HG03280 (cell line): ENCODE data around the gene PRKCE.

ENCODE experiments used
- ATAC-seq: cut with Tn5 transposase; IDR thresholded peaks from one replicate; pipeline ENCODE4 v1.9.1; 2021; ENCODE audit warnings: mild to moderate bottlenecking, moderate library complexity; ENCODE audit not compliant: unreplicated experiment

The PRKCE gene

DNA sequence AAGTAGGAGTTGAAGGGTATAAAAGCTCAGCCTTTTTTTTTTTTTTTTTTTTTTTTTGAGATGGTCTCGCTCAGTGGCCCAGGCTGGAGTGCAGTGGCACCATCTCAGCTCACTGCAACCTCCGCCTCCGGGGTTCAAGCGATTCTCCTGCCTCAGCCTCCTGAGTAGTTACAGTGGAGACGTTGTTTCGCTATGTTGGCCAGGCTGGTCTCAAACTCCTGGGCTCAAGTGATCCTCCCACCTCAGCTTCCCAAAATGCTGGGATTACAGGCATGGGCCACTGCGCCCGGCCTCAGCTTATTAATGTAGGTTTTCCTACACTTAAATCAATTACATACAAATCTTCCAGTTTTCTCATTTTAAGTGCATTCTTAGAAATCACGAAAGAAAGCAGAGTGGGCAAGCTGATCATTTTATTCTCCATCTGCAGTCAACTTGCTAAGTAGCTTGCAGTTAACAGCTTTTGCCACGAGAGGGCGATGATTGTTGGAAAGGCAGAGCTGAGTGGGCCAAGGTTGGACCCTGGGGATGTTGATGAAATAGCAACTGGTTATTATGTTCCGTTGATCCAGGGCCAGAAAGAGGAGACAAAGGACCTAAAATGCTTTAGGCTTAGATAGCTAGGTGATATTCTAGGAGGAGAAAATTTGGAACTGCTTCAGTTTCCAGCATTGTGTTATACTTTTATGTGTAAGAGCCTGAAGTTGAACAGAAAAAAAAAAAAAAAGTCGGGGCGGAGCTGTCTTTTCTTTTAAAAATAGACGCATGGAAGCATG is 411.4 kb downstream of the PRKCE start:
- ATAC-seq, result no peak

DNA sequence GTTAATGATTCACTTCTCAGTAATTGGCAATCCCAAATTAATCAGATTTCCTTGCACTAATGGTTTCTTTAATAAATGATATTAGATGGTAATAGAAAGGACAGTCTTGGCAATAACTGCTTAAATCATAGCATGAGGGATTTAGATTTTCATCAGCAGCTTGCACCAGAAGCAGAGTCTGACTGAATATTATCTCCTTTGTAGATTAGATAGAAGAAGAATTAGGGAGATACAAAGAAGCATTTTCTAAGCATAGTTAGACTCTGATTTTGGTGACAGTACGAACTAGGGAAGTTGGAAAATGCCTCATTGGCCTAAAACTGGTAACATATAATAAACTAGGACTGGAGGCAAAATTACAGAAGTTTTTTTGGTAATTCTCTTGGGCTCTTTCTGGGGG is 412.9 kb downstream of the PRKCE start:
- no peak for ATAC-seq

DNA sequence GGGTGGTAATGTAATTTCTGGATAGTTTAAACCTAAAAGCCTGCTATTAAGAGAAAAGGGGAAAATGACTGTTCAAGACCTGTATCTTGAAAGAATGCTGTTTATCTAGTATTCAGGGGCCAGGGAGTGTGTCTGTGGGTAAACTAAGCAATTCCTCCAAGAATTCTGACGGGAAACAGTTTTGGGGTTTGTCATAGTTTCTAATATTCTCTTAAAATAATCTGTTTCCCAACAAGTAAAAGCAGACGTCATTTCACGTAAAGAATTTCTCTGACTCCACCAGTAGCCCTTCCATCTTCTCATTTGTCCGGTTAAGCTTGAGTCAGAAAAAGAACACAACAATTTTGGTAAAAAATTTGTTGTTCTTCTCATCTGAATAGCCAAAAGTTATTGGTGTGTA is 413.7 kb downstream of the PRKCE start:
- no peak for ATAC-seq

DNA sequence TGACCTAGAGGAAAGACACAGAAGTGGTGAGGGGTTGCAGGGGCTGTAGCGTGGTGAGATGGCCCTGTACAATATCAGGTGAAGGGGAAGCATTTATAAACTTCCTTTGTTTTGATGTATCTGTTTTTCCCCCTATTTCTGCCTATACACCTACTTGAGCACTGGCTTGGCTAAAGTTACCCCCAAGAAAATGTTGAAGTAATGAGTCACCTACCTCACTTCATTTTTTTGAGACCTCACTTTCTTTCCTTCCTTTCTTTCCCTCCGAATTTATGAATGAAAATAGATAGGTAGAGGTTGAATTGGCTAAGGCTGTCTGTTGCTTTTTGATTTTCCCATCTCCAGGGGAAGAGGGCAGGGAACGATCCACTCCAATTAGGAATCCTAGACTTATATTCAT is 414.6 kb downstream of the PRKCE start:
- ATAC-seq, result no peak

DNA sequence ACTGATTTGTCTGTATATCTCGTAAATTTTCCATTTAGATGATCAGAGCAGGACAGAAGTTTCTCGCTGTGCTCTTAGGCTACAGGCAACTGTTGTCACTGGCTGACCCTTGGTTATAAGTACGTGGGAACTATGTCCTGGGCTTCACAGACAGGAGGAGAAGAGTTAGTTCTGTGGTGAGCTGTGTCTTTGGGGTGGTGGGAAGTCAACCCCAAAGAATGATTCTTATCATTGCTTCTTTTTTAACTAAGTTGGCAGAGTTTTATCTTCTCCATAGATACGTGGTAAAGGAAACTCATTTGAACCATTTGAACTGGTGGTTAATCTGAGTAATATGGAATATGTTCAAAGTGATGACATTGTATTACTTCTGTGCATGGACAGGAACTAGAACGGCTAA is 415.1 kb downstream of the PRKCE start:
- ATAC-seq, result no peak

DNA sequence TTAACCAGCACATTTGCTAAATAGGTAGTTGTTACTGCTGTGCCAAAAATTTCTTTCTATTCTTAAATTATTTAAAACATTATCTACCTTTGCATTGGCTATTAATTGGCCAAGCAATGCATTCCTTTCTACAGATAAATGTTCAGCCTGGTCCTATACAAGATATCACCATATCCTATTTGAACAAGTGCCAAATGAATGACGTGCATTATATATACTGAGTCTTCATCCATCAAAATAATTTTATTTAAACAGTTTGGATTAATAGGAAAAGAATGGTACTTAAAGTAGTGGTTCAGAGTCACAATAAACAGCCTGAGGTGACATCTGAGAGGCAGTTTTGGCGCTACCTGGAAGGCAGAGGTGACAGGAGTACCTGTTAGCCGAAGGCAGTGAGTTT is 415.6 kb downstream of the PRKCE start:
- ATAC-seq, result no peak

DNA sequence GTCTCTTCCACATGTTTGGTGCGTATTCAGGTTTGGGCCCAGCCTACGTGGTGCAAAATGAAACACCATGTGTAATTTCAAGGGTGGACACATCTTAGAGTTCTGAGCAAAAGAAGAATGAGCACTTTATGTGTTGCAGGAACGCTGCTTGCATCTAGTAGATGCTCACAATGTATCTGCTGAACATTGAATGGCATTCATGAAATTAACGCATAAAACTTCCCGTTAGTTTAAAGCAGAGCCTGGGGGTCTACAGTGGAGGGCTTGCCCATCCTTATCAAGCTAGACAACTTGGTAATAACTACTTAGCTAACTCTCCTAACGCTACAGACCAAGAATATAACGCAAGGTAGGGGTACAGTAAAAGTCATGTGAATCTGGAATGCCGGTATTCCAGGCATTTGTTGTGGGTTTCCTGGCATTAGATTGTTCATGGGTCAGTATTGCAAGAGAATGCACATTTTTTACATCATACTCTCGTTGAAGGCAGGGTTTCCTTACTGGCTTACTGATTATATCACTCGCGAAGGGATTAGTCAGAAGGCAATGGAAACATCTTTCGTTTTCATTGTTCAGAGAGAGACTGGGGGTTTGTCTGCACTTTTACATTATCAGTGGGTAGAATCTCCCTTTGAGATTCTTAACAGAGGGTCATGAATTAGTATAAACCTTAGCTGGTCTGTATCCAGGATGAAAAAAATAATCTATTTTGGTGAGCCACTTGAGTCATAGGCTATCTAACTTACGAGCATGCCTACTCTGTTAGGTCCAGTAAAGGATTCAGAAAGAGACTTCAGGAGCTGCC is 416.2 kb downstream of the PRKCE start:
- no peak for ATAC-seq

DNA sequence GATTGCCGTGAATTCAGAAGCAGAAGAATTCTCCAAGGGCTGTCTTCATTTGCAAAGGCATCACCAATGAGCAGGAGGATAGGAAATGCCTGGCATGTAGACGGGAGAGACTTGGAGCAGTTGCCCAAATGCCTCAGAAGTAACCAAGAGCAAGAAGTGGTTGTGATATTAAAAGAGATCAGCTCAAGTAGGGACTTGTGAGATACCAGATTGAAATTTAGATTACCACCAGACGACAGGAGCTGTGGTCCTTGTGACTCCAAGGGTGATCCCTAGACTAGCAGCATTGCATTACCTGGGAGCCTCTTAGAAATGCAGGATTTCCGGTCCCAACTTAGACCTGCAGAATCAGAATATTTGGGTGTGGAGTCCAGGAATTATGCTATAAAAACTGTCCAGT is 417.2 kb downstream of the PRKCE start:
- ATAC-seq, result no peak

DNA sequence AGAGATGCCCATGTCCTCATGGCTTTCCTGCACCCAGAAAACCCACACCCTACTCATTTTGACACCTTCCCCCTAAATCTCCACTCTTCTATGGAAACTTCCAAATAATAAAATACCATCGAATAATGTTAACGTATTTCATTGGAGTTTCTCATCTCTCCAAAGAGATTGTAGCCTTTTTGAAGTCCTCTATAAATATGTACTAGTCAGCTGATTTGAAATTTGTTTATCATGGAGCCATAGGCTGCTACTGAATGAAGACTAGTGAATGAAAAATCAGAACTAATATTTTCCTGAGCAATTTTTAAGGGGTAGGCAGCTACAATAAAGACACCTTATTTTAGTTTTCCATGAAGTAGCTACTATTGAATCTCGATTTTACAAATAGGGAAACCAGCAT is 419.6 kb downstream of the PRKCE start:
- ATAC-seq, result no peak

DNA sequence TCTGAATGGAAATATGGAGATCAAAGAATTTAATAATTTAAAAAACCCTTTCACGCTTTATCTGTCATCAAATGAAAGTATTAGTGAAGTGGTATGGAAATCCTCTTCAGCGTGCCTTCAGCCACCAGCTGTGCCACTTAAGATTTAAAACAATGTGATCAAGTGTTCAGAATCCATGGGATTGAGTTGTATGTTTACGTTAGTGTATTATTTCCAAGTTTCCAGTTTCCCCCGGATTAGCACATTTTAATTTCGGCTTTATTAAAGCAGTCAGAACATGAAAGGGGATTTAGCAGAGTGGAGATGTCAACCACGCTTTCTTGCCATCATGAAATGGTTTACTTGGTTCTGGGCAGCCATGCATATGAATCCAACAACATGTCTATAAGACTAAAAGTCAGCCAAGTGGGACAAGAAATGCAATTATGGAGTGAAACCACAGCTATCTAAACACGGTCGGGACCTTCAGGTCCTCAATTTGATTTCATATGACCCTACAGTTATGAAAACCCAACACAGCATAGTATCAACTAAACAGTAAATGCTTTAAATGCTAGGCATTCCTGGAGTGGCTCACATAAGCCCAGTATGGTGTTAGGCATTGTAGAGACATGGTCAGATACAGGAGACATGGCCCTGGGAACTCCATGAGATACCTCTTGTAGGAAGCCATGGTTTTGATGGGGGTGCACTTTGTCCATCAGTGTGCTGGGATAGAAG is 420.8 kb downstream of the PRKCE start:
- ATAC-seq, result no peak

DNA sequence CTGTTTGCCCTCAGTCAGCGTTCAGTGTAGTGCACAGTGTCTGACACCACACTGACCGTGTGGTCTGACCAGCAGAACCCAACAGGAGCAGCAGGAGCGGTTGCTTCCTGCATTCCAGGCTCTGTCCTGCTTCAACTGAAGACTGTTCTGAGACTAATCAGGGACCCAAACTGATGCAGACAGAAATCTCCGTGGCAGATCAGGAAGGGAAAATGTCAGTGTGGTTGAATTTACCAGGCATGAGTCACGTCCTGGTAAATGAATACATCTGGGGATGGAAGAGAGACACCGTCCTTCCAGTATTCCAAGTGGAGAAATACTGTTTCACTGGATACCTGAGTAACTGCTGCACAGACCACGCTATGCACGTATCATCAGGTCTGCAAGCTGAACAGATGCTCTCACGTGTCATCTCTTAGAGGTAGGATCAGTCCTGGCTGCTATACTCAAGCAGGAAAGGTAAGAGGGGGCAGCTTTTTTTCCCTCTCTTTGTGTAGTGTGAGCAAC is 422.1 kb downstream of the PRKCE start:
- no peak for ATAC-seq

DNA sequence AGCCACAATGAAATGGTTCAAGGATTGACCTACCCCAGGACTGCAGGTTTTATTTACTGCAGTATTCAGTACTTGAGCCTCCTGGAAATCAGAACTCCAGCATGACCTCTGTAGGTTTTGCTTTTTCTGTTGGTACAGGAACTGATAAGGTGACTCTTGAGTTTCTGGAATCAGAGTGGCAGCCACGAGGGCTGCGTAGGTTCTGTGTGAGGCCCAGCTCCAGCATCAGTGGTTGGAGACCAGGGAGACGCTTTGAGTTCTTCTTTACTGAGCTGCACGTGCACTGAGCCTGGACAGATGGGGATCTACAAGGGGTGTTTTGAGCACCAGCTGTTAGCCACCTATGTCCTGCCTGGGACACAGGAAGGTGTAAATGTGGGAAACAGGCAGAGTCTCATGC is 423.0 kb downstream of the PRKCE start:
- ATAC-seq, result no peak

DNA sequence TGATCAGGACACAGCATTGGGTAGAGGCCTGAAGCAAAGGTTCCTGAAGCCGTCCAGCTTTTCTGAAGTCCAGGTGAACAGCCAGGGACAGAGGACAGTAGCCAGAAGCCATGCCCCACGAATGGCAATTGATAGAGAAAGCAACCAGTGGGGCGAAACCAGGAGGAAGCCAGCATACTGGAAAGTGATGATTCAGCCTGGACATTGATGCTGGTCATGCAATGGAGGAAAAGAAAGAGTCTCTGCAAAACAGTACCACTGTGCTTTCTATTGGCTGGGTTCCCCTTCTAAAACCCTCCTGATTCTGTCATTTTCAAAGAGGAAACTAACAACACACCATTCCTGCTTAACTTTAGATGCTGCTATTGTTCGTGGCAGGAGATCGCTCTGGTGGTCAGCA is 424.4 kb downstream of the PRKCE start:
- ATAC-seq, result no peak

DNA sequence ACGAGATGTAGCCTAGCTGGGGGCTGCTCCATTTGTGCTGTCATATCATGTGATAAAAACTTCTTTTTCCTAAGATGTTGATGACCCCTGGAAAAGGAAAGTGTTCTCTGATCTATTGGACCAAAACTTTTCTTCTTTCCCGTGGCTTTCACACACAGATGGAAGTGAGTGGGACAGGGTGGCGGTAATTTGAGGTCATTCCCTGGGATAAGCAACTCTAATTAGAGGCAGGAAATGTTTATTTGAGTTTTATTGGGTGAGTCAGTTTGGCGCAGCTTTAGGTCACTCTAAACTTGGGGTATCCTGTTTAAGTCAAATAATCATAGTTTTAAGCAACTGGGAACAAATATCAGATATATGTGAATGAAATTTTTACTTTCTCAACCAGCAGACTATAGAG is 424.8 kb downstream of the PRKCE start:
- no peak for ATAC-seq

DNA sequence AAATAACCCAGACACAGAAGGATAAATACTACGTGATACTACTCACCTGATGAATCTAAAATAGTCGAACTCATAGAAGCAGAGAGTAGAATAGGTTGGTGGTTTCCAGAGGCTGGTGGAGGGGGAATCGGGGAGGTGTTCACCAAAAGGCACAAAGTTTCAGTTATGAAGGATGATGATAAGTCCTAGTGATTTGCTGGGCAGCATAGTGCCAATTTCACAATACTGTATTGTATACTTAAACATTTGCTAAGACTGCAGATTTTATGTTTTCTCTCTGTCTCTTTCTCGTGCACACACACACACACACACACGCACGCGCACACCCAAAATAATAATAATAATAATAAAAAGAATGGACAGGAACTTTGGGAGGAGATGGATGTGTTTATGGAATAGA is 425.4 kb downstream of the PRKCE start:
- no peak for ATAC-seq

DNA sequence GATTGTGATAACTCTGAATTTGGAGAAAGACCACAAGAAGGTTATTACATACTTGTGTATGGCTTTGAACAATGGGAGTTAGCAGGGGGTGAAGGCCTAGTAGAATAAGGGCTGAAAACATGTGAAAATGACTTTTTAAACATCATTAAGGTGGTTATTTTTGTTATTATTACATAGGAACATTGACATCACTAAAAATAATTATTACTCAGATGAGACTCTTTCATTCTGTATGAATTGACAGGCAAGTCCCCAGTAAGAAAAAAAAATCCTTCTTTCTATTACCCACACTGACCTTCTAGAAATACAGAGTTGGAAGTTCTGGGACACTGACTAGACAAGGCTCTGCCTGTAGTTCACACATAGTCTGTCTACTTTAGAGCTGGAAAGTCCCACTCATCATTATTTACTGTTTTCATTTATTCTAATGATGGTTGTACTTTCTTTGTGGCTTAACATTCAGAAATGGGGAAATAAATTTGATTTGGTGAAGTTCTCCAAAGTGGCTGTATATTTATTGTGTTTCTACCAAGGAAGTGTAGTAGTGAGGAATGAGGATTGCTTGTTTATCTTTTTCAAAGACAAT is 426.1 kb downstream of the PRKCE start:
- ATAC-seq, result no peak

DNA sequence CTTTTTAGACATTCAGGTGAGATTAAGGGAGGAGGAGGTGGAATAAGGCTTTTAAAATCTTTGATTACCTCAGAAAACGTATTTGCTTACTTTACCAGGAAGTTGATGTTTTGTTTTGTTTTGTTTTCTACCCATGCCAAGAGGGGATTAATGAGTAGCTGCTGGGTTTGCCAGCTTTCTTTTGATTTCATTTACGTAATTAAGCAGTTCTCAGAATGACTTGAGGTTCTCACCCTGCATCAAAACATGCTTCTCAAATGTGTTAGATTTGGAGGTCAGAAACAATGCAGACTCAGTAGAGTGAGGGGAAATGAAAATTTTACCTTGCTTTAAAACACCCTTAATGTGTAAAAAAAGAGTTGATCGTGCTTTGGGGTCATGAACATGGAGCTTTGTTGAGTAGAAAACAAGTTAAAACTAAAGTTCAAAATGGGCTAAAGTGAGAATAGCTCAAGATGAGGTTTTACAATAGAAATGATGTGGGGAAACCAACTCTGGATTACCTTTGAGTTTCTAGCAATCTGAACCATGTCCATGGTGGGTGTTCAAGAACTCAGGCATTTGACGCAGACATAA is 428.6 kb downstream of the PRKCE start:
- no peak for ATAC-seq

DNA sequence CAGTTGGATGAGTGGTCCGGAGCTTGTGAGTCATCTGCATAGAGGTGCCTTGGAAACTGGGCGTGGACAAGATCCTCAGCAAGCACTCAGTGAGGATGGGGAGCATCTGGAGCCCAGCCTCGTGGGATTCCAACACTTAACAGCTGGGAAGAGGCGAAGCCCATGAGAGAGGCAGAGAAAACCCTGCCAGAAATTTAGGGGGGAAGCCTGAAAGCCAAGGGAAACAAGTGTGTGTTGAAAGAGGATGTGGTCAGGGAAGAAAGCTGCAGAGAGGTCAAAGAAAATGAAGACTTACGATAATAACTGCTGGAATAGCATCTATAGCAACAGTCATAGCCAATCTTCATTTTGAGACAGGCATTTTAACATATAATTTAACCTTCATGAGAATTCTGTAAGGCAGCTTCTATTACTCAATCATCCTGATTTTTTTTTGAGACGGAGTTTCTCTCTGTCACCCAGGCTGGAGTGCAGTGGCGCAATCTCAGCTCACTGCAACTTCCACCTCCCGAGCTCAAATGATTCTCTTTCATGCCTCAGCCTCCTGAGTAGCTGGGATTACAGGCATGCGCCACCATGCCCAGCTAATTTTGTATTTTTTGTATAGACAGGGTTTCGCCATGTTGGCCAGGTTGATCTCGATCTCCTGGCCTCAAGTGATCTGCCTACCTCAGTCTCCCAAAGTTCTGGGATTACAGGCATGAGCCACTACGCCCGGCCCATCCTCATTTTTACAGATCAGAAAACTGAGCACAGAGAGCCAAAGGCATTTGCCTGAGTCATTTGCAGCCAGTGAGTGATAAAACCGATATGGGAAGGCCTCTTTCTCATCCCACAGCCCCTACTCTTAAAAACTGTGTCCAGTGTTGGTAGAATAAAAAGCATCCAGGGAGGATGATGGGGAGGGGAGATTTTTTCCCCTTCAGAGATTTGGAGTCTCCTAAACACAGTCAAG is 431.3 kb downstream of the PRKCE start:
- no peak for ATAC-seq

DNA sequence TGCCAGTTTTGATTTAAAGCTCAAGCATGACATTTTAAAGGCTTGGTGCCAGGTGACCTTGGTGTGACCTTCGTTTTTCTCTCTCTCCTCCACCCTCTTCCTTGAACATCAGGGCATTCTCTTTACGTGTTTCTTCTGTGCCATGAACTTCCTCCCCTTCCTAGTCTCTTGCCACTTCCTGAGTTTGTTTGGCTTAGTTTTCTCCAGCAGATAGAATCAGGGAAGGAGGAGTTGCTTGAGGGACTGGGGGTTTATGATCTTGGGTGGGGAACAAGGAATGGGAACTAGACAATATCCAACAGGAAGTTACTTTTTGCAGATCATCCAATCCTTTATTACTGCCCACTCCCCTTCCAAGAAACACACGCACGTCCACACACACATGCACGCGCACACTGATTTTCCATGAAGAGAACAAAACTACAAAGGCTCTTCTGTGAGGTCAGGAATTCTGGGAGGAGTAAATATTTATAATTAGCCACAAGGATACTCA is 435.1 kb downstream of the PRKCE start:
- no peak for ATAC-seq

DNA sequence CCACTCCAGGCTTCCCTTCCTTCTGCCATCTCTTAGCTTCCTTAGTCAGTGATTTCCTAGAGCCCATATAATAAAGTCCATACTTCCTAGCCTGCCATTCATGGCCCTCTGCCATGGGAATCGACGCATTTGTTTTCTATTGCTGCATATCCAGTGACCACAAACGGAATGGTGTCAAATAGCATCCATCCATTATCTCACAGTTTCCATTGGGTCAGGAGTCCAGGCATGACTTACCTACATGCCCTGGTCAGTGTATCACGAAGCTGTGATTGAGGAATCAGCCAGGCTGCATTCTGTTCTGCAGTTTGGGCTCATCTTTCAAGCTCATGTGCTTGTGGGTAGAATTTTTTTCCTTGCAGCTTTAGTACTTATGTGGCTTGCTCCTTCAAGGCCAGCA is 436.0 kb downstream of the PRKCE start:
- no peak for ATAC-seq
